Measurements from ENCODE around the gene ADAMTS18.
"Not testable (repeated sequence)": the region's sequence is repeated elsewhere in the genome, so short reads cannot be mapped to it uniquely, and the experiment has no call there.

DNA sequence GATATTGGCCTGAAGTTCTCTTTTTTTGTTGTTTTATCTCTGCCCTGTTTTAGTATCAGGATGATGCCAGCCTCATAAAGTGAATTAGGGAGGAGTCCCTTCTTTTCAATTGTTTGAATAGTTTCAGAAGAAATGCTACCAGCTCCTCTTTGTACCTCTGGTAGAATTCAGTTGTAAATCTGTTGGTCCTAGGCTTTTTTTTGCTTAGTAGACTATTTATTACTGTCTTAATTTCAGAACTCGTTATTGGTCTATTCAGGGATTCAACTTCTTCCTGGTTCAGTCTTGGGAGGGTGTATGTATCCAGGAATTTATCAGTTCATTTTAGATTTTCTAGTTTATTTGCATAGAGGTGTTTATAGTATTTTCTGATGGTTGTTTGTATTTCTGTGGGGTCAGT lies 168.6 kb downstream of the ADAMTS18 start:
- TF ChIP-seq, protein P1, sequence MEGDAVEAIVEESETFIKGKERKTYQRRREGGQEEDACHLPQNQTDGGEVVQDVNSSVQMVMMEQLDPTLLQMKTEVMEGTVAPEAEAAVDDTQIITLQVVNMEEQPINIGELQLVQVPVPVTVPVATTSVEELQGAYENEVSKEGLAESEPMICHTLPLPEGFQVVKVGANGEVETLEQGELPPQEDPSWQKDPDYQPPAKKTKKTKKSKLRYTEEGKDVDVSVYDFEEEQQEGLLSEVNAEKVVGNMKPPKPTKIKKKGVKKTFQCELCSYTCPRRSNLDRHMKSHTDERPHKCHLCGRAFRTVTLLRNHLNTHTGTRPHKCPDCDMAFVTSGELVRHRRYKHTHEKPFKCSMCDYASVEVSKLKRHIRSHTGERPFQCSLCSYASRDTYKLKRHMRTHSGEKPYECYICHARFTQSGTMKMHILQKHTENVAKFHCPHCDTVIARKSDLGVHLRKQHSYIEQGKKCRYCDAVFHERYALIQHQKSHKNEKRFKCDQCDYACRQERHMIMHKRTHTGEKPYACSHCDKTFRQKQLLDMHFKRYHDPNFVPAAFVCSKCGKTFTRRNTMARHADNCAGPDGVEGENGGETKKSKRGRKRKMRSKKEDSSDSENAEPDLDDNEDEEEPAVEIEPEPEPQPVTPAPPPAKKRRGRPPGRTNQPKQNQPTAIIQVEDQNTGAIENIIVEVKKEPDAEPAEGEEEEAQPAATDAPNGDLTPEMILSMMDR (IDR thresholded peaks at IDR 0.05), result not testable (repeated sequence)
- TF ChIP-seq POLR2A (IDR thresholded peaks at IDR 0.05), result not testable (repeated sequence)
